Activated naive CD4-positive, alpha-beta T cell treated with Interleukin-2 at 50 U/mL for 16 hours (primary cell): ENCODE results near the gene PTPRM.

Source experiments
- DNase-seq: peaks from one replicate; pipeline ENCODE4 v3.0.0-alpha.2; 2020

The PTPRM gene

GRCh38 chr18:8208716-8209115, 641.6 kb downstream of the PTPRM start:
- DNase-seq: no peak

- DNase-seq: no peak
Measured at GRCh38 chr18:8212896-8213780, 646.0 kb downstream of the PTPRM start.

DNA sequence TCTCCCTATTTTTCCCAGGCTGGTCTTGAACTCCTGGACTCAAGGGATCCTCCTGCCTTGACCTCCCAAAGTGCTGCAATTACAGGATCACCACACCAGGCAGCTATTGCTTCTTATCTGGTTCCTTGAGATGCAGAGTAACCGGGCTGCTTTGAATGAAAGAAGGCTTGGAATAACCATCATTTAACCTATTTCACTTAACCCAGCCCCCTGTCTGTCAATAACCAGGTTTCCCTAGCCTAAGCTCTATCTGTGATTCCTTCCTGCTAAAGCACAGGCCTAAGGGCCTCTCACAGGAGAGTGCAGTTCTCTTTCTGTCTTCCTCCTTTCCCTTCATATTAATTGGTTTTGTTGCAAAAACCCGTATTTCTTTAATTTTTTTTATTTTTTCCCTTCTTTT, 648.6 kb downstream of the PTPRM start:
- no peak for DNase-seq

DNA sequence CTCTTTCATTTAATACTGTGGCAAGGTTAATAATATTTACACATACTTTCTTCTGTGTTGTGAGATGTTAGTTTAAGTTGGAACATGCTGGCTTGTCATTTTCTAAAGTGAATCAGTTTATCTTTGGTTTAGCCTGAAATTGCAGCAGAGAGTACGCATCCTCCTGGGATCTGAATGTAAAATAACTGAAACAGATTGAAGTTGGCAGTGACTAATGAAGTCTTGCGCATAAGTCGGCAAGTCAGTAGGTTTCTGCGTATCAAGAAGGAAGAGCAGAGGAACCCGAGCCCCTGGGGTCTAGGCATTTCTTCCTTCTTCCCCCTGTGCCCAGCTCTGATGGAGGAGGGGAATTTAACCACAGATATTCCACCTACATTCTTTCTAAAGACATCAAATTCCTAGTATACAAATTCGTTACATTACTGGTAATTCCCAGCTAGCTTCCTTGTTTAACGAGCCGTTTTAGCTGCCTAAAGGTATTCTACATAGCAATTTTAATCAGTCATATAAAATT, 650.0 kb downstream of the PTPRM start:
- no peak for DNase-seq

DNA sequence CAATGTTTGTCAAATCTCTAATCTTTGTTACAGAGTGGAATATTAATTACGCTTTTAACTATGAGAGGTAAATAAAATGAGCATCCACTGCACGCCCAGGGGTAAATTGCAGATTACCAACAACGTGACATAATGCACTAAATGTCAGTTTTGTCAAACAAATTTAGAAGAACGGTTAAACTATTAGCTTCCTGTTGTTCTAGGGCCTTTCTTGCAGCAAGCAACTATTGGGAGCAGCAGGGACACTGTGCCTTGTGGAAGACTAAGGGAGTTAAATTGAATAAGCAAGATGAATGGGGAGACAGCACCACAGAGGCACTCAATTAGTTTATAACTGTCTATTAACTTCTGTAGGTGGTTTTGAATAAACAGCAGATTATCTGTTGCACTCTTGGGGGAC, 651.1 kb downstream of the PTPRM start:
- no peak for DNase-seq

GRCh38 chr18:8221452-8221851, 654.3 kb downstream of the PTPRM start:
- DNase-seq: no peak

GRCh38 chr18:8224576-8224975, 657.5 kb downstream of the PTPRM start:
- DNase-seq: no peak

- DNase-seq: no peak
Measured at GRCh38 chr18:8229040-8229439, 661.9 kb downstream of the PTPRM start.

DNA sequence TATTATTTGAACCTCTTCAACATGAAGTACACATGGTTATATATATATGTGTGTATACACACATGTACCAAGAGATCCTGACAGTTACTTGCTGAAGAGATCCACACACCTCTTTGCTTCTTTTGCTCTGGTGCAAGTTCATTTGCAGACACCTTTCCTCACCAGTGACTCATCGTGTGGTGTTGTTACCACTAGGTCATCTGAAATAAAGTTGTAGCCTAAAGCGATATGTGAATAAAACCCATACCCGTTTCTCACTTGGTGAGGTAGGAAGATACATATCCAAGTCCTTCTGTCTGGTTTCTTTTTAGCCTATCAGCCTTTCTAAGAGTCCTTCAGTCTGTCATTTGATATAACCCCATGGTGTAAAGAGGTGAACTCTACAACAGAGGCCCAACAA, 662.7 kb downstream of the PTPRM start:
- no peak for DNase-seq

GRCh38 chr18:8231316-8231715, 664.2 kb downstream of the PTPRM start:
- no peak for DNase-seq

DNA sequence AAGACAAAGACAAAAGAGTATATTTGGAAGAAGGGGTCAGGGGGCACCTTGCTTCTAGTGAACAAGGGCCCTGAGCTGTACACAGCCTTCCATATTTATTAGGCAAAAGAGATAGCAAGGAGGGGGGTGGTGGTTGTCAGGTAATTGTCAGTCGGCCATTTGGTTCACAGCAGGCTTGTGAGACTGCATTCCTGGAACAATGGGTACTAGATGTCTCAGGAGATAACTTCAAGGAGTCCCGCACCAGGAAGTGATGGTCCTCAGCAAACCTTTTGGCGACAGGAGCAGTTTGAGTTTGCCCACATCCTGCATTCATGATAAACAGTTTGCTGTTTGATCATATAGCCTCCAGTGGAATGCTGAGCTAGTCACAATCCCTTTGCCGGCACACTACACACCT, 665.7 kb downstream of the PTPRM start:
- DNase-seq: no peak

DNA sequence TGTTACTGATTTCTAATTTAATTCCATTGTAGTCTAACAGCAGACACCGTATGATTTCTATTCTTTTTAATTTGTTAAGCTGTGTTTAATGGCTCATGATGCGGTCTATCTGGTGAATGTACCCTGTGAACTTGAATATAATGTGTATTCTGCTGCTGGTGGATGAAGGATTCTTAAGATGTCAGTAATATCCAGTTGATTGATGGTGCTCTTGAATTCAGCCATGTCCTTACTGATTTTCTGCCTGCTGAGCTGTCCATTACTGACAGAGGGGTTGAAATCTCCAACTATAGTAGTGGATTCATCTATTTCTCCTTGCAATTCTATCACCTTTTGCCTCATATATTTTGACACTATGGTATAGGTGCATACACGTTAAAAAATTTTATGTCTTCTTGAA, 668.8 kb downstream of the PTPRM start:
- no peak for DNase-seq

DNA sequence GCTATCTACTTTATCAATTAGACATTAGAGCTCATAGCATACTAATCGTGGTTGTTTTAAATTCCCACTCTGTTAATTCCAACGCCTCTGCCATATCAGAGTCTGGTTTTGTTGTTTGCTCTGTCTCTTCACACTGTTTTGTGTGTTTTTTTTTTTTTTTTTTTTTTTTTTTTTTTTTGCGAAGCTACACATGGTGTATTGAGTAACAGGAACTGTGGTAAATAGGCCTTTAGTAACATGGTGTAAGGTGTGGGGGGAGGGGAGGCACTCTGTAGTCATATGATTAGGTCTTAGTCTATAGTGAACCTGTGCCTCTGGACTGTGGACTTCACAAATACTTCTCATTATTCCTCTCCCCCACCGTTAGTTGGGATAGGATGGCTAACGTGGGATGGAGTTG, 671.4 kb downstream of the PTPRM start:
- DNase-seq: no peak

GRCh38 chr18:8241731-8242130, 674.6 kb downstream of the PTPRM start:
- no peak for DNase-seq

GRCh38 chr18:8242151-8242696, 675.1 kb downstream of the PTPRM start:
- DNase-seq: no peak

DNA sequence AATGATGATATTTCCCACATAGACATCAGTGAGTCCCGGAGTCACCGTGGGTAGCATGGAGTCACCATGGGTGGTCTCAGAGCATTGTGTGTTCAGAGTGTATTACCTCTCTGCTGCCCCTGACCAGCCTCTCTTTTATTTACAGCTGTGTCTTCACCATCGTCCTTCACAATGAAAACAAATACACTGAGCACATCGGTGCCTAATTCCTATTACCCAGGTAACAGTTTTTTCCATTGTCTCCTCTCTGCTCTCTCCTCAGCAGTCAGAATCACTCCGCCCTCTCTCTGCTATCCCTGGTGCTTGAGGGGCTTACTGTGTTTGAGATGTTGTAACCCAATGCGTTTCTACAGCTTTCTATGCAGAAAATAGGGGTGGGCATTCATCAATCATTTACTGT, 680.6 kb downstream of the PTPRM start:
- no peak for DNase-seq

DNA sequence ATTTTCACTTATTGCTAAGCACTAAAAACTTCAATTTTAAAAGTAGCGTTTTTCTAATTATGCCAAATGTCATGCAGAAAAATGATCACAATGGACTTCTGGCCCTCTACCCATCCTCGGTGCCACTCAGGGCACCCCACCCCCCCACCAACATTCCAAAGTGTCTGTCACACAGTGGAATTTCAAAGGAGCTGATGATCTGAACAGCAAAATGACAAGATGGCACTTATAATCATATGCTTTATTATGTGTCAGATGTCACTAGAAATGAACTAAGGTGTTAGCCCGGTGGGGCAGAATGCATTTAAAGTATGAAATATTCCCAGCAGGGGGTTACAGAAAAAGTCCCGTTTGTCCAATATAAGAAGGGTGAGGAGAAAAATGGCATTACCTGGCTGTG, 681.5 kb downstream of the PTPRM start:
- no peak for DNase-seq

- DNase-seq: no peak
Measured at GRCh38 chr18:8249811-8250210, 682.7 kb downstream of the PTPRM start.

GRCh38 chr18:8252371-8252770, 685.3 kb downstream of the PTPRM start:
- no peak for DNase-seq

- DNase-seq: no peak
Measured at GRCh38 chr18:8253944-8254343, 686.8 kb downstream of the PTPRM start.

GRCh38 chr18:8254654-8255053, 687.5 kb downstream of the PTPRM start:
- DNase-seq: no peak

DNA sequence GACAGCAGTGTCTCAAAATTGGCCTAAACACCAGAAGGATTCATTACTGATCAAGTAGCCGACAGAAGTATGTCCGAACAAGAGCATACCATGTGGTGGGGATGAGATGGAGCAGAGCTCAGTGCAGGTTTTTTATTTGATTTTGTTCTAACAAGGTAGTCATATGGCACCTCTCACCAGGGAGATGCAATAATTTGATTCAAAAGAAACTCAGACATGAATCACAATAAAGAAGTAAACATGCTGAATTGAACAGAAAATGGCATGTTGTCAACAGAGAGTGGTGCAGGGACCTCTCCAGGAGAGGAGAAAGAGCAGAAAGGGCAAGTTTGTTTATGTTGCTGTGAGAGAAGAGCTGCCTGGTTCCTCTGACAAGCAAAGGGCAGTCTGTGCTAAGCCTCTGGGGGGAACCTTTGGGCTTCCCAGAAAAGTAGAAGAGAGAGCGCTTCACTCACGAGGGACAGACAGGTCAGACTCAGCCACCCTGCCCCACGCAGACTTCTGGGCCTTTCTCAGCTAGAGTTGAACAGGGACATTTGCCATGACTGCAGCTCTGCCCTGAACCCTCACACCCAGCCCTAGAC, 690.8 kb downstream of the PTPRM start:
- DNase-seq: no peak

DNA sequence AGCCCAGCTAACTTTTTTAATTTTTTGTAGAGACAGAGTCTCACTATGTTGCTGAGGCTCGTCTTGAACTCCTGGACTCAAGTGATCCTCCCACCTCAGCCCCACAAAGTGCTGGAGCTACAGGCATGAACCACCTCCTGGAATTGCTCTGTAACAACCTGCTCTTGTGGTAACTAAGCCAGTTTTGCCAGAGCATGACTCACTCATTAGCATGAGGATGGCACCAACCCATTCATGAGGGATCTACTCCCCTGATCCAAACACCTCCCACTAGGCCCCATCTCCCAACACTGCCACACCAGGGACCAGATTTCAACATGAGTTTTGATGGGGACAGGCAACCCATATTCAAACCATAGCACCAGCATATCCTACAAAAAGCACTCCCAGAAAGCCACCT, 693.2 kb downstream of the PTPRM start:
- no peak for DNase-seq

DNA sequence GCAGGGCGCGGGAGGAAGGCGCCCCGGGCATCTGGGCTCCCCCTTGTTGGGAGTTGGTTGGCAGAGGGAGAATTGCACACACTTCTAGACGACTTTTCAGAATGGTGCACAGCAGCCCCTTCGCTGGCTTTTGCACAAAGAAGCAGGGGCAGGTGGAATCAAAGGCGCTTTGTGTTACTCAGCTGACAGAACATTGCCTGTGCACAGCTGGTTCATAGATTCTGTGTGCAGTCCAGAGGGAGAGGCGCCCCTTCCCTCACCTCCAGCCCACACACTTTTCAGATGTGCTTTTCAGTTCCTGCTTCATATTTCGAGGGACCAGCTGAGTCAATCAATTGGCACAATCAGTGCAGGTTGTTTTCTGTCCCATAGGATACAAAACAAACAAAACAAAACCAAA, 693.7 kb downstream of the PTPRM start:
- DNase-seq: no peak
